IMR-90 (cell line): ENCODE data around the gene L1TD1.
"Not testable (repeated sequence)": the region's sequence is repeated elsewhere in the genome, so short reads cannot be mapped to it uniquely, and the experiment has no call there.

Source experiments
- BHLHE40 ChIP-seq: fragments of 150-350 bp; IDR thresholded peaks from 2 replicates; pipeline ENCODE4 v1.6.1; 2016; ENCODE audit warnings: mild to moderate bottlenecking, low read depth, low read length
- CEBPB ChIP-seq: IDR thresholded peaks from 2 replicates; pipeline ENCODE4 v1.6.1; 2012; ENCODE audit warnings: low read depth, low read length, improper control_type of control experiment
- CHD1 ChIP-seq: IDR thresholded peaks from 2 replicates; pipeline ENCODE4 v1.6.1; 2012; ENCODE audit warnings: low read depth, low read length, improper control_type of control experiment
- FOS ChIP-seq: fragments of 150-350 bp; IDR thresholded peaks from 2 replicates; pipeline ENCODE4 v1.6.1; 2016; ENCODE audit warnings: low read depth, low read length
- MAFK ChIP-seq: IDR thresholded peaks from 2 replicates; pipeline ENCODE4 v1.6.1; 2012; ENCODE audit warnings: low read depth, low read length, improper control_type of control experiment
- MAZ ChIP-seq: IDR thresholded peaks from 2 replicates; pipeline ENCODE4 v1.6.1; 2012; ENCODE audit warnings: low read depth, mild to moderate bottlenecking, low read length, improper control_type of control experiment, moderate library complexity, borderline replicate concordance
- MXI1 ChIP-seq: IDR thresholded peaks from 2 replicates; pipeline ENCODE4 v1.6.1; 2012; ENCODE audit warnings: low read depth, mild to moderate bottlenecking, low read length, moderate library complexity, borderline replicate concordance
- POLR2A ChIP-seq: IDR thresholded peaks from 2 replicates; pipeline ENCODE4 v1.6.1; 2012; ENCODE audit warnings: mild to moderate bottlenecking, low read depth, low read length
- RFX5 ChIP-seq: IDR thresholded peaks from 2 replicates; pipeline ENCODE4 v1.8.0; 2012; ENCODE audit warnings: low read depth, mild to moderate bottlenecking, low read length, moderate library complexity
- SMC3 ChIP-seq: fragments of 150-350 bp; IDR thresholded peaks from 2 replicates; pipeline ENCODE4 v1.6.1; 2016; ENCODE audit warnings: low read depth, mild to moderate bottlenecking, antibody characterized with exemption, low read length, moderate library complexity
- TF ChIP-seq, protein P1 (sequence below): fragments of 150-350 bp; IDR thresholded peaks from 2 replicates; pipeline ENCODE4 v1.6.1; 2017; ENCODE audit warnings: mild to moderate bottlenecking, antibody characterized with exemption, low read length, low read depth
- TF ChIP-seq, protein P2 (sequence below): conservative IDR thresholded peaks from 2 replicates; pipeline ENCODE4 v1.5.1; 2012; ENCODE audit warnings: mild to moderate bottlenecking, low read depth, low read length, improper control_type of control experiment

DNA sequence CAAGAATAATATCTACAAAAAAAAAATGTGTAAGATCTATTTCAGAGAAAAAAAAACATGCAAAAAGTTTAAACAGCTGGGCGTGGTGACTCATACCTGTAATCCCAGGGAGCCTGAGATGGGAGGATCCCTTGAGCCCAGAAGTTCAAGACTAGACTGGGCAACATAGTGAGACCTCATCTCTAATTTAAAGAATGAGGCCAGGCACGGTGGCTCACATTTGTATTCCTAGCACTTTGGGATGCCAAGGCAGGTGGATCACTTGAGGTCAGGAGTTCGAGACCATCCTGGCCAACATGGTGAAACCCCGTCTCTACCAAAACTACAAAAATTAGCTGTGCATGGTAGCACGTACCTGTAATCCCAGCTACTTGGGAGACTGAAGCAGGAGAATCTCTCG, 9.4 kb upstream of the L1TD1 start:
- TF ChIP-seq, protein P1, sequence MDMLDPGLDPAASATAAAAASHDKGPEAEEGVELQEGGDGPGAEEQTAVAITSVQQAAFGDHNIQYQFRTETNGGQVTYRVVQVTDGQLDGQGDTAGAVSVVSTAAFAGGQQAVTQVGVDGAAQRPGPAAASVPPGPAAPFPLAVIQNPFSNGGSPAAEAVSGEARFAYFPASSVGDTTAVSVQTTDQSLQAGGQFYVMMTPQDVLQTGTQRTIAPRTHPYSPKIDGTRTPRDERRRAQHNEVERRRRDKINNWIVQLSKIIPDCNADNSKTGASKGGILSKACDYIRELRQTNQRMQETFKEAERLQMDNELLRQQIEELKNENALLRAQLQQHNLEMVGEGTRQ, result not testable (repeated sequence)
- TF ChIP-seq SMC3, POLR2A, MAFK, CEBPB, MXI1, MAZ, BHLHE40, FOS, RFX5, CHD1: not testable (repeated sequence)
- TF ChIP-seq, protein P2, sequence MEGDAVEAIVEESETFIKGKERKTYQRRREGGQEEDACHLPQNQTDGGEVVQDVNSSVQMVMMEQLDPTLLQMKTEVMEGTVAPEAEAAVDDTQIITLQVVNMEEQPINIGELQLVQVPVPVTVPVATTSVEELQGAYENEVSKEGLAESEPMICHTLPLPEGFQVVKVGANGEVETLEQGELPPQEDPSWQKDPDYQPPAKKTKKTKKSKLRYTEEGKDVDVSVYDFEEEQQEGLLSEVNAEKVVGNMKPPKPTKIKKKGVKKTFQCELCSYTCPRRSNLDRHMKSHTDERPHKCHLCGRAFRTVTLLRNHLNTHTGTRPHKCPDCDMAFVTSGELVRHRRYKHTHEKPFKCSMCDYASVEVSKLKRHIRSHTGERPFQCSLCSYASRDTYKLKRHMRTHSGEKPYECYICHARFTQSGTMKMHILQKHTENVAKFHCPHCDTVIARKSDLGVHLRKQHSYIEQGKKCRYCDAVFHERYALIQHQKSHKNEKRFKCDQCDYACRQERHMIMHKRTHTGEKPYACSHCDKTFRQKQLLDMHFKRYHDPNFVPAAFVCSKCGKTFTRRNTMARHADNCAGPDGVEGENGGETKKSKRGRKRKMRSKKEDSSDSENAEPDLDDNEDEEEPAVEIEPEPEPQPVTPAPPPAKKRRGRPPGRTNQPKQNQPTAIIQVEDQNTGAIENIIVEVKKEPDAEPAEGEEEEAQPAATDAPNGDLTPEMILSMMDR, result not testable (repeated sequence)
